ENCODE measurements around the gene HDAC4.

DNA sequence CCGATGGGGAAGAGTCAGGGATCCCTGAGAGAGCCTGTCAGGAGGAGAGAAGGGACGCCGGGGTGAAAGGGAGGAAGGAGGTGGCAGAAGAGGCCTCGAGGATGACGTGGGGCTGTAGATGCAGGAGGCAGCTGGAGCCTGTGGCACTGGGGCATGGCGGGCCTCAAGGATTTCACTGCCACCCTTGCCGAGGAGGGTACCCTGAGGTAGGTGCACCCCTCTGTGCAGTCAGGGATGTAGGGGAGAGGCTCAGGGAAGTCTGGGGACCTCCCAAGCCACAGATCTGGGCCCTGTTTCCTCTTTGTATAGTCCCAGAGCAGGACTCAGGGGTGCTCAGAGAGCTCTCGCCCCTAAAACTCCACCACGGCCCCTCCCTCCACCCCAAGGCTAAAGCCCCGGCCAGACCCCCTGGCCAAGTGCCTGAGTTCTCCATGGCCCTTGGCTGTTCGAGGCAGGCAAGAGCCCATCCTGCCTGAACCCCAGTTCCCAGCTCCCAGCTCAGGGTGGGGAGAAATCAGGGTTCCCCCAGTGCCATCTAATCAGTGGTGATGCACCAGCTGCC lies 39.0 kb upstream of the HDAC4 start:
- TF ChIP-seq, protein P1, sequence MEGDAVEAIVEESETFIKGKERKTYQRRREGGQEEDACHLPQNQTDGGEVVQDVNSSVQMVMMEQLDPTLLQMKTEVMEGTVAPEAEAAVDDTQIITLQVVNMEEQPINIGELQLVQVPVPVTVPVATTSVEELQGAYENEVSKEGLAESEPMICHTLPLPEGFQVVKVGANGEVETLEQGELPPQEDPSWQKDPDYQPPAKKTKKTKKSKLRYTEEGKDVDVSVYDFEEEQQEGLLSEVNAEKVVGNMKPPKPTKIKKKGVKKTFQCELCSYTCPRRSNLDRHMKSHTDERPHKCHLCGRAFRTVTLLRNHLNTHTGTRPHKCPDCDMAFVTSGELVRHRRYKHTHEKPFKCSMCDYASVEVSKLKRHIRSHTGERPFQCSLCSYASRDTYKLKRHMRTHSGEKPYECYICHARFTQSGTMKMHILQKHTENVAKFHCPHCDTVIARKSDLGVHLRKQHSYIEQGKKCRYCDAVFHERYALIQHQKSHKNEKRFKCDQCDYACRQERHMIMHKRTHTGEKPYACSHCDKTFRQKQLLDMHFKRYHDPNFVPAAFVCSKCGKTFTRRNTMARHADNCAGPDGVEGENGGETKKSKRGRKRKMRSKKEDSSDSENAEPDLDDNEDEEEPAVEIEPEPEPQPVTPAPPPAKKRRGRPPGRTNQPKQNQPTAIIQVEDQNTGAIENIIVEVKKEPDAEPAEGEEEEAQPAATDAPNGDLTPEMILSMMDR (IDR thresholded peaks at IDR 0.05) = no peak
- TF ChIP-seq POLR2A (IDR thresholded peaks at IDR 0.05) = no peak
